H1 (cell line): ENCODE data around the gene RAET1E. TPM values are rescaled to one million over a fixed set of nuclear protein-coding genes. Genes with fewer than 3 reads are reported as not detected.
A peak's percentile ranks its signal among the peaks of the same experiment; 100 is the strongest.

Source experiments
- CTCF ChIA-PET: fragments of 300-600 bp; sonication (Branson Sonifier 250); formaldehyde crosslinking; loops from one replicate; lab custom pipeline; 2021; ENCODE audit not compliant: partially characterized antibody; lab: Charles Lee
- POLR2A ChIA-PET: fragments of 300-600 bp; sonication (Branson Sonifier 250); formaldehyde crosslinking; loops from one replicate; lab custom pipeline; 2021; ENCODE audit warnings: inconsistent platforms; ENCODE audit not compliant: partially characterized antibody; lab: Charles Lee
- DNase-seq, 2 experiments: peaks; one replicate each; pipeline versions ENCODE4 v3.0.0 to v3.0.0-alpha.2; 2010 to 2022; ENCODE audit warnings: low spot score in 2 of 2, low read depth in 1 of 2, mixed read lengths in 1 of 2
- FAIRE-seq: peaks from 2 replicates; lab custom pipeline; 2011; peaks lifted over from hg19 to GRCh38; lab: Jason Lieb, UNC
- H2AFZ ChIP-seq: 2 replicates; pipeline ENCODE4 v1.8.1; 2012; ENCODE audit warnings: low read length, inconsistent platforms
- H2AK5ac ChIP-seq: 2 replicates; pipeline ENCODE4 v1.6.1; 2013; ENCODE audit warnings: low read depth, low read length
- H2BK120ac ChIP-seq: replicated peaks from 2 replicates; pipeline ENCODE3; 2013; ENCODE audit warnings: low read depth, low read length, inconsistent platforms
- H2BK12ac ChIP-seq: 2 replicates; pipeline ENCODE4 v1.6.1; 2013; ENCODE audit warnings: low read depth, low read length
- H2BK15ac ChIP-seq: 2 replicates; pipeline ENCODE4 v1.6.1; 2013; ENCODE audit warnings: low read length
- H2BK20ac ChIP-seq: 2 replicates; pipeline ENCODE4 v1.6.1; 2013; ENCODE audit warnings: low read length
- H2BK5ac ChIP-seq: 2 replicates; pipeline ENCODE4 v1.6.1; 2013; ENCODE audit warnings: low read depth, low read length
- H3K14ac ChIP-seq: 2 replicates; pipeline ENCODE4 v1.6.1; 2013; ENCODE audit warnings: inconsistent platforms; ENCODE audit not compliant: insufficient read length
- H3K18ac ChIP-seq: 2 replicates; pipeline ENCODE4 v1.6.1; 2013; ENCODE audit warnings: low read length; ENCODE audit errors: extremely low read depth
- H3K23ac ChIP-seq: 2 replicates; pipeline ENCODE4 v1.6.1; 2013; ENCODE audit warnings: inconsistent platforms; ENCODE audit not compliant: insufficient read length
- H3K23me2 ChIP-seq: 2 replicates; pipeline ENCODE4 v1.6.1; 2013; ENCODE audit warnings: low read depth, low read length
- H3K27ac ChIP-seq: 2 replicates; pipeline ENCODE4 v1.6.1; 2011; ENCODE audit warnings: low read depth, low read length, inconsistent platforms
- H3K27me3 ChIP-seq, 4 experiments: replicated peaks in 1 of 4; 1 replicate in 1 of 4; 2 replicates in 3 of 4; pipeline versions ENCODE4 v1.6.1 to v1.8.1; 2011 to 2013; ENCODE audit warnings: low read length in 3 of 4, mild to moderate bottlenecking in 3 of 4, inconsistent platforms in 2 of 4, mixed read lengths in 2 of 4, moderate library complexity in 1 of 4; ENCODE audit not compliant: control insufficient read depth in 3 of 4, insufficient read depth in 3 of 4; ENCODE audit errors: extremely low read depth in 1 of 4
- H3K36me3 ChIP-seq, 4 experiments: 2 replicates each; pipeline versions ENCODE4 v1.6.1 to v1.8.1; 2011 to 2013; ENCODE audit warnings: mild to moderate bottlenecking in 4 of 4, low read length in 3 of 4, moderate library complexity in 2 of 4, control low read depth in 1 of 4, inconsistent platforms in 1 of 4; ENCODE audit not compliant: insufficient read depth in 4 of 4, control insufficient read depth in 2 of 4
- H3K4ac ChIP-seq: replicated peaks from 2 replicates; pipeline ENCODE3; 2013; ENCODE audit warnings: low read length, low read depth, mixed read lengths, inconsistent platforms; ENCODE audit not compliant: insufficient read length
- H3K4me1 ChIP-seq, 4 experiments: replicated peaks in 1 of 4; 1 replicate in 1 of 4; 2 replicates in 3 of 4; pipeline versions ENCODE4 v1.6.1 to v1.8.1; 2011 to 2013; ENCODE audit warnings: low read length in 3 of 4, inconsistent platforms in 2 of 4, mixed read lengths in 1 of 4; ENCODE audit not compliant: insufficient read depth in 4 of 4, control insufficient read depth in 3 of 4
- H3K4me2 ChIP-seq, 2 experiments: 2 replicates each; pipeline versions ENCODE4 v1.6.1 to v1.8.1; 2011 to 2013; ENCODE audit warnings: low read depth in 2 of 2, low read length in 2 of 2, control low read depth in 1 of 2, inconsistent platforms in 1 of 2, mild to moderate bottlenecking in 1 of 2; ENCODE audit not compliant: insufficient read depth in 1 of 2
- H3K4me3 ChIP-seq, 4 experiments: fragments of 200-600, 300-600 bp in 1 of 4; sonication (generic), shearing (Covaris generic), sonication (Bioruptor Twin) in 1 of 4; 2 replicates each; pipeline versions ENCODE4 v1.5.1 to v1.8.1; 2011 to 2016; ENCODE audit warnings: low read length in 4 of 4, low read depth in 3 of 4, control low read depth in 2 of 4, inconsistent platforms in 2 of 4, mild to moderate bottlenecking in 2 of 4, mixed read lengths in 1 of 4, moderate library complexity in 1 of 4; ENCODE audit not compliant: insufficient read depth in 2 of 4; ENCODE audit errors: extremely low read depth in 1 of 4
- H3K56ac ChIP-seq: replicated peaks from 2 replicates; pipeline ENCODE3; 2013; ENCODE audit warnings: low read depth, mild to moderate bottlenecking, mixed read lengths, low read length, inconsistent platforms; ENCODE audit not compliant: insufficient read length
- H3K79me1 ChIP-seq: 2 replicates; pipeline ENCODE4 v1.6.1; 2013; ENCODE audit warnings: low read depth, low read length, control low read depth
- H3K79me2 ChIP-seq, 2 experiments: 2 replicates each; pipeline versions ENCODE4 v1.6.1 to v1.8.1; 2012 to 2013; ENCODE audit warnings: low read length in 2 of 2, mild to moderate bottlenecking in 2 of 2, inconsistent platforms in 1 of 2; ENCODE audit not compliant: insufficient read depth in 2 of 2, control insufficient read depth in 1 of 2
- H3K9ac ChIP-seq, 4 experiments: replicated peaks in 1 of 4; 1 replicate in 1 of 4; 2 replicates in 3 of 4; pipeline versions ENCODE4 v1.6.1 to v1.8.1; 2011 to 2013; ENCODE audit warnings: low read depth in 3 of 4, low read length in 3 of 4, control low read depth in 2 of 4, mild to moderate bottlenecking in 2 of 4, moderate library complexity in 2 of 4, inconsistent platforms in 1 of 4; ENCODE audit errors: extremely low read depth in 1 of 4
- H3K9me3 ChIP-seq, 2 experiments: 2 replicates each; pipeline versions ENCODE4 v1.6.1 to v1.8.1; 2012 to 2013; ENCODE audit warnings: mild to moderate bottlenecking in 2 of 2, moderate library complexity in 2 of 2, control low read depth in 1 of 2, inconsistent platforms in 1 of 2, low read depth in 1 of 2, low read length in 1 of 2, mixed read lengths in 1 of 2; ENCODE audit not compliant: insufficient read depth in 2 of 2
- H4K20me1 ChIP-seq, 2 experiments: replicated peaks in 1 of 2; 2 replicates each; pipeline versions ENCODE3 to v1.8.1; 2011 to 2013; ENCODE audit warnings: inconsistent platforms in 2 of 2, low read length in 2 of 2, mild to moderate bottlenecking in 1 of 2; ENCODE audit not compliant: insufficient read depth in 2 of 2, control insufficient read depth in 1 of 2
- H4K5ac ChIP-seq: 2 replicates; pipeline ENCODE4 v1.6.1; 2013; ENCODE audit warnings: low read length, low read depth, mixed read lengths, inconsistent platforms; ENCODE audit not compliant: insufficient read length
- H4K8ac ChIP-seq: 2 replicates; pipeline ENCODE4 v1.8.0; 2013; ENCODE audit warnings: mild to moderate bottlenecking, moderate library complexity, low read length, inconsistent platforms; ENCODE audit not compliant: insufficient read depth; ENCODE audit errors: extremely low read depth
- H4K91ac ChIP-seq: replicated peaks from 2 replicates; pipeline ENCODE3; 2013; ENCODE audit warnings: low read length, mixed read lengths, inconsistent platforms; ENCODE audit not compliant: insufficient read length
- ASH2L ChIP-seq: fragments of 200-600, 300-600 bp; sonication (generic); IDR thresholded peaks from one replicate; pipeline ENCODE4 v1.7.1; 2017; ENCODE audit warnings: low read length
- ATF2 ChIP-seq: IDR thresholded peaks from 2 replicates; pipeline ENCODE4 v1.6.1; 2012; ENCODE audit warnings: low read length, inconsistent platforms
- BACH1 ChIP-seq: IDR thresholded peaks from 2 replicates; pipeline ENCODE4 v1.6.1; 2012; ENCODE audit warnings: low read length, improper control_type of control experiment
- E2F6 ChIP-seq: IDR thresholded peaks from 2 replicates; pipeline ENCODE4 v1.6.1; 2012; ENCODE audit warnings: inconsistent platforms
- HDAC2 ChIP-seq, 2 experiments: fragments of 300-600 bp in 1 of 2; sonication (generic) in 1 of 2; IDR thresholded peaks; 2 replicates each; pipeline ENCODE4 v1.6.1; 2011 to 2012; ENCODE audit warnings: low read depth in 2 of 2, low read length in 2 of 2, mild to moderate bottlenecking in 2 of 2, moderate library complexity in 2 of 2, borderline replicate concordance in 1 of 2, inconsistent platforms in 1 of 2
- JUND ChIP-seq: IDR thresholded peaks from 2 replicates; pipeline ENCODE4 v1.6.1; 2011; ENCODE audit warnings: mild to moderate bottlenecking, improper control_type of control experiment, low read length
- RAD21 ChIP-seq, 2 experiments: IDR thresholded peaks in 1 of 2; conservative IDR thresholded peaks in 1 of 2; 2 replicates each; pipeline ENCODE4 v1.6.1; 2011; ENCODE audit warnings: low read depth in 2 of 2, low read length in 2 of 2, improper control_type of control experiment in 1 of 2, inconsistent platforms in 1 of 2, mild to moderate bottlenecking in 1 of 2, moderate library complexity in 1 of 2
- SP1 ChIP-seq: IDR thresholded peaks from 2 replicates; pipeline ENCODE4 v1.6.1; 2011; ENCODE audit warnings: low read depth, low read length
- WGBS, 2 experiments: shearing (Covaris generic) in 1 of 2; methylation state at CpG; one replicate each; pipeline versions ENCODE4 v1.1.6 to v1.1.7; 2013 to 2015; ENCODE audit warnings: low lambda C conversion rate in 2 of 2, mixed read lengths in 2 of 2, inconsistent platforms in 1 of 2, low coverage in 1 of 2, missing lambda C conversion rate in 1 of 2; ENCODE audit not compliant: insufficient replicate concordance in 2 of 2, insufficient coverage in 1 of 2, insufficient read length in 1 of 2; ENCODE audit errors: extremely low coverage in 1 of 2, missing lambda C conversion rate in 1 of 2; 5-methylcytosine and 5-hydroxymethylcytosine counted together
- polyA plus RNA-seq, 7 experiments: library from polyadenylated mRNA; depleted of rRNA in 3 of 7; stranded (reverse) in 5 of 7; unstranded in 2 of 7; fragments of >200 nt in 5 of 7; fragments of 200-250 nt in 2 of 7; gene quantifications; 1 replicate in 5 of 7; 2 replicates in 1 of 7; 4 replicates in 1 of 7; pipeline versions ENCODE4 v1.2.1 to v1.2.3, GENCODE V29; 2011 to 2013; ENCODE audit warnings: missing spikeins in 2 of 7, mixed read lengths in 2 of 7
- total RNA-seq: library from RNA; stranded (reverse); fragmentation: NEBNext Ultra II Directional; extraction: Animal tissue kit (Norgen Biotek cat#: 25700); gene quantifications from 2 replicates; pipeline ENCODE4 v1.2.1, GENCODE V29; 2021

The RAET1E gene
- total and polyA plus RNA-seq, 2 of the 8 experiments (the other 6 are each of a cell fraction or from before 2014, with no cell fraction given) = not detected

GRCh38 chr6:149925974-149926777, 28.3 kb upstream of the RAET1E start:
- Histone ChIP-seq H3K27me3 (peaks cover 37 to 53% (median 50%) of the 10 kb centered on the region in 4 experiments), H2BK20ac (no peak overlapping the region), H3K4me2 (peak overlapping the region; percentile 6 to 82), H2BK5ac (no peak overlapping the region), H3K79me2 (no peaks in the 10 kb centered on the region), H3K18ac (no peak overlapping the region; the same call in none of the 2 replicates), H2BK15ac (no peak overlapping the region), H4K91ac (no peak overlapping the region), H3K4me3 (peak overlapping the region; percentile 13 to 64 (median 56); a peak in 7 of 8 replicates), H3K23ac (no peak overlapping the region), H2AFZ (peak overlapping the region; percentile 54; the same call in 1 of the 2 replicates), H2BK120ac (no peak overlapping the region), H3K27ac (no peak overlapping the region), H4K20me1 (peaks cover 3 to 4% of the 10 kb centered on the region in 2 experiments), H3K36me3 (peaks cover 0 to 3% (median 0%) of the 10 kb centered on the region in 4 experiments; a peak in 1 of 8 replicates), H2AK5ac (no peak overlapping the region), H3K4ac (no peak overlapping the region), H3K23me2 (peaks cover 12% of the 10 kb centered on the region; the same call in 1 of the 2 replicates), H3K9ac (no peak overlapping the region), H4K5ac (no peak overlapping the region), H3K56ac (no peak overlapping the region), H3K79me1 (no peaks in the 10 kb centered on the region), H3K14ac (no peak overlapping the region), H2BK12ac (no peak overlapping the region), H4K8ac (peak overlapping the region; percentile 35; the same call in 1 of the 2 replicates), H3K4me1 (peaks cover 0 to 5% (median 0%) of the 10 kb centered on the region in 4 experiments; a peak in 2 of 7 replicates), H3K9me3 (no peaks in the 10 kb centered on the region; a peak in 1 of 4 replicates)
- FAIRE-seq = peak; percentile 69
- POLR2A ChIA-PET = no interaction called here
- 10% methylated on average over 23 of the region's 31 CpGs; no CpG with 5 or more reads in 1 of the 2 experiments for WGBS, 2 experiments
- DNase-seq = peak in 1 of 2 experiments; percentile 96
- CTCF ChIA-PET = interaction anchor here (0.7 to 2.5 kb wide), 10 partner anchors 9 to 104 kb away, joined by 3 to 27 read pairs (median 4); no protein-coding TSS in a partner anchor
- TF ChIP-seq BACH1 (no peak), ATF2 (no peak), JUND (peak; percentile 13; the same call in 1 of the 2 replicates), ASH2L (no peak), HDAC2 (IDR thresholded peaks at IDR 0.05; ENCODE audit: borderline replicate concordance in 1 of 2, low read depth in 2 of 2, low read length in 2 of 2) (no peak), SP1 (peak; percentile 54; the same call in 1 of the 2 replicates), E2F6 (no peak), RAD21 (IDR thresholded peaks at IDR 0.05 in 1 of 2, conservative IDR thresholded peaks at IDR 0.05 in 1 of 2; ENCODE audit: low read depth in 2 of 2, low read length in 2 of 2) (peak; percentile 89)
